Measurements from ENCODE around the gene HSH2D.

The HSH2D gene

DNA sequence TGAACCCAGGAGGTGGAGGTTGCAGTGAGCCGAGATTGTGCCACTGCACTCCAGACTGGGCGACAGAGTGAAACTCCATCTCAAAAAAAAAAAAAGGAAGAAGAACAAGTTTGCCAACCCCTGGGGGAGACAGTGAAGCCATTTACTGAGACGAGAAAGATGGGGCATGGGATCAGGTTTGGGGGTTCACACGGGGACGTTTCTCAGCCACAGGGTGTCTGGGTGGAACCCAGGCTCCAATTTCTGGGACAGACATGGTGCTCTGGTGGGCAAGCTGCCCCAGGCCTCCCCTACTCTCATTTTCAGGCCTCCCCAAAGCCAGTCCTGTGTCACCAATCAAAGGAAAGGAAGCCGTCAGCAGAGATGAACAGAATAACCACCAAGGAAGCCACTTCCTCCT, 13.4 kb downstream of the HSH2D start:
- Histone ChIP-seq H4K20me1 (ENCODE audit: insufficient read depth, low read length) (peaks cover 34% of the 10 kb centered on the region), H3K4me1 (ENCODE audit: low read length) (peaks cover 42% of the 10 kb centered on the region), H3K27ac (ENCODE audit: low read length) (no peak overlapping the region), H3K9me3 (ENCODE audit: insufficient read depth, low read length) (no peaks in the 10 kb centered on the region), H3K36me3 (replicated peaks; ENCODE audit: low read depth, low read length) (peaks cover 61% of the 10 kb centered on the region), H3K9ac (ENCODE audit: low read length) (no peak overlapping the region), H3K4me2 (ENCODE audit: low read length) (no peak overlapping the region), H3K79me2 (ENCODE audit: low read length) (no peaks in the 10 kb centered on the region; the same call in 1 of the 2 replicates), H3K4me3 (ENCODE audit: low read length) (no peak overlapping the region), H2AFZ (ENCODE audit: low read depth, low read length) (no peak overlapping the region), H3K27me3 (ENCODE audit: low read depth, low read length) (no peaks in the 10 kb centered on the region)
- TF ChIP-seq, protein P1, sequence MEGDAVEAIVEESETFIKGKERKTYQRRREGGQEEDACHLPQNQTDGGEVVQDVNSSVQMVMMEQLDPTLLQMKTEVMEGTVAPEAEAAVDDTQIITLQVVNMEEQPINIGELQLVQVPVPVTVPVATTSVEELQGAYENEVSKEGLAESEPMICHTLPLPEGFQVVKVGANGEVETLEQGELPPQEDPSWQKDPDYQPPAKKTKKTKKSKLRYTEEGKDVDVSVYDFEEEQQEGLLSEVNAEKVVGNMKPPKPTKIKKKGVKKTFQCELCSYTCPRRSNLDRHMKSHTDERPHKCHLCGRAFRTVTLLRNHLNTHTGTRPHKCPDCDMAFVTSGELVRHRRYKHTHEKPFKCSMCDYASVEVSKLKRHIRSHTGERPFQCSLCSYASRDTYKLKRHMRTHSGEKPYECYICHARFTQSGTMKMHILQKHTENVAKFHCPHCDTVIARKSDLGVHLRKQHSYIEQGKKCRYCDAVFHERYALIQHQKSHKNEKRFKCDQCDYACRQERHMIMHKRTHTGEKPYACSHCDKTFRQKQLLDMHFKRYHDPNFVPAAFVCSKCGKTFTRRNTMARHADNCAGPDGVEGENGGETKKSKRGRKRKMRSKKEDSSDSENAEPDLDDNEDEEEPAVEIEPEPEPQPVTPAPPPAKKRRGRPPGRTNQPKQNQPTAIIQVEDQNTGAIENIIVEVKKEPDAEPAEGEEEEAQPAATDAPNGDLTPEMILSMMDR (IDR thresholded peaks at IDR 0.05; ENCODE audit: low read depth, low read length): no peak
- no peak for TF ChIP-seq EZH2phosphoT487 (IDR thresholded peaks at IDR 0.05; ENCODE audit: low read depth)

GRCh38 chr19:16157601-16158000, 14.1 kb downstream of the HSH2D start:
- Histone ChIP-seq H3K9ac (ENCODE audit: low read length) (no peak overlapping the region), H3K27ac (ENCODE audit: low read length) (no peak overlapping the region), H3K9me3 (ENCODE audit: insufficient read depth, low read length) (no peaks in the 10 kb centered on the region), H3K36me3 (replicated peaks; ENCODE audit: low read depth, low read length) (peaks cover 57% of the 10 kb centered on the region), H3K4me2 (ENCODE audit: low read length) (no peak overlapping the region), H3K4me1 (ENCODE audit: low read length) (peaks cover 42% of the 10 kb centered on the region), H4K20me1 (ENCODE audit: insufficient read depth, low read length) (peaks cover 31% of the 10 kb centered on the region), H3K27me3 (ENCODE audit: low read depth, low read length) (no peaks in the 10 kb centered on the region), H3K4me3 (ENCODE audit: low read length) (no peak overlapping the region), H2AFZ (ENCODE audit: low read depth, low read length) (no peak overlapping the region), H3K79me2 (ENCODE audit: low read length) (no peaks in the 10 kb centered on the region; the same call in 1 of the 2 replicates)
- TF ChIP-seq, protein P1 (IDR thresholded peaks at IDR 0.05; ENCODE audit: low read depth, low read length): no peak
- no peak for TF ChIP-seq EZH2phosphoT487 (IDR thresholded peaks at IDR 0.05; ENCODE audit: low read depth)

DNA sequence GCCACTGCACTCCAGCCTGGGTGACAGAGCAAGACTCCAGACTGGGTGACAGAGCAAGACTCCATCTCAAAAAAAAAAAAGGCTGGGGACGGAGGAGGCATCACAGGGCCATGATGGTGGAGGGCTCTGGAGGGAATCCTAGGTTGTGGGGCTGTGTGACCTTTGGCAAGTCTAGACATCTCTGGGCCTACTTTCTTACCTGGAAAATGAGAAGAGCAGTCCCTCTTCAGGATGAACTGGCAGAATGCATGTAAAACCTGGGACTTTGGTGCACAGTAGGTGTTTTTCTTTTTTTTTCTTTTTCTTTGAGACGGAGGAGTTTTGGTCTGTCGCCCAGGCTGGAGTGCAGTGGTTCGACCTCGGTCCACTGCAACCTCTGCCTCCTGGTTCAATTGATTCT, 16.2 kb downstream of the HSH2D start:
- TF ChIP-seq, protein P1 (IDR thresholded peaks at IDR 0.05; ENCODE audit: low read depth, low read length): no peak
- TF ChIP-seq EZH2phosphoT487 (IDR thresholded peaks at IDR 0.05; ENCODE audit: low read depth): no peak
- Histone ChIP-seq H3K79me2 (ENCODE audit: low read length) (no peaks in the 10 kb centered on the region), H2AFZ (ENCODE audit: low read depth, low read length) (no peak overlapping the region), H3K36me3 (replicated peaks; ENCODE audit: low read depth, low read length) (peaks cover 36% of the 10 kb centered on the region), H3K9me3 (ENCODE audit: insufficient read depth, low read length) (no peaks in the 10 kb centered on the region), H3K27ac (ENCODE audit: low read length) (no peak overlapping the region), H3K4me1 (ENCODE audit: low read length) (peaks cover 29% of the 10 kb centered on the region), H3K27me3 (ENCODE audit: low read depth, low read length) (no peaks in the 10 kb centered on the region), H3K4me2 (ENCODE audit: low read length) (no peak overlapping the region), H3K4me3 (ENCODE audit: low read length) (no peak overlapping the region), H3K9ac (ENCODE audit: low read length) (no peak overlapping the region), H4K20me1 (ENCODE audit: insufficient read depth, low read length) (peaks cover 10% of the 10 kb centered on the region)

DNA sequence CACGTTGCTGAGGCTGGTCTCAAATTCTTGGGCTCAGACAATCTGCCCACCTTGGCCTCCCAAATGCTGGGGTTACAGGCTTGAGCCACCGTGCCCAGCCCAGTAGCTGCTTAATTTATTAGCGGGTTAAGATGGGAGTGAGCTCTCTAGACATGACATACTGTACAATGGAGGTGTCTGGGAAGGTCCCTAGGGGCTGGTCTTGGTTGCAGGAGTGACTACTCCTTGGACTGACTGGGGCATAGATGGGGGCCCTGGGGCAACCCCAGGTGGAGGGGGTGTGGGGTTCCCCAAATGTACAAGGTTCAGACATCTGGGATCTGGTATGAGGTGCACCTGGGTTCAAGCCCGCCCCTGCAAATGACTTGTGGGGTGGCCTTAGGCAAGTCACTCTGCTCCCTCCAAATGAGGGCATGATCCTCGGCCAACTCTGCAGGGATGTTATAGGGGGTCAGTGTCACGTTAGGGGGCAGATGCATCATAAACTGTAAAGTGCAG, 17.0 kb downstream of the HSH2D start:
- H3K4me3 ChIP-seq (ENCODE audit: low read length): no peak overlapping the region
- TF ChIP-seq EZH2phosphoT487 (IDR thresholded peaks at IDR 0.05; ENCODE audit: low read depth): no peak
- TF ChIP-seq, protein P1 (IDR thresholded peaks at IDR 0.05; ENCODE audit: low read depth, low read length): no peak
- H3K4me2 ChIP-seq (ENCODE audit: low read length): no peak overlapping the region

More for the DNA sequence above, 17.0 kb downstream of the HSH2D start:
- no peak overlapping the region for H3K9ac ChIP-seq (ENCODE audit: low read length)
- H3K9me3 ChIP-seq (ENCODE audit: insufficient read depth, low read length): no peaks in the 10 kb centered on the region
- no peaks in the 10 kb centered on the region for H3K79me2 ChIP-seq (ENCODE audit: low read length)
- H3K36me3 ChIP-seq (replicated peaks; ENCODE audit: low read depth, low read length): peaks cover 28% of the 10 kb centered on the region
- no peak overlapping the region for H2AFZ ChIP-seq (ENCODE audit: low read depth, low read length)
- no peak overlapping the region for H3K27ac ChIP-seq (ENCODE audit: low read length)
- peaks cover 21% of the 10 kb centered on the region for H3K4me1 ChIP-seq (ENCODE audit: low read length)
- H3K27me3 ChIP-seq (ENCODE audit: low read depth, low read length): no peaks in the 10 kb centered on the region
- 0 out of 2 replicates have a peak, but pooled peaks cover 5% of the 10 kb centered on the region for H4K20me1 ChIP-seq (ENCODE audit: insufficient read depth, low read length)

Data from OCI-LY3 (cell line).